C4-2B (cell line): ENCODE measurements around the gene STT3B.

Source experiments
- H3K27ac ChIP-seq: fragments of 450-650 bp; 2 replicates; pipeline ENCODE4 v1.5.1; 2017
- ZFX ChIP-seq: fragments of 450-650 bp; IDR thresholded peaks from 2 replicates; pipeline ENCODE4 v1.6.1; 2017
- TF ChIP-seq, protein P1 (sequence below): fragments of 450-650 bp; conservative IDR thresholded peaks from 2 replicates; pipeline ENCODE4 v1.5.1; 2017; ENCODE audit warnings: mild to moderate bottlenecking

Gene STT3B

DNA sequence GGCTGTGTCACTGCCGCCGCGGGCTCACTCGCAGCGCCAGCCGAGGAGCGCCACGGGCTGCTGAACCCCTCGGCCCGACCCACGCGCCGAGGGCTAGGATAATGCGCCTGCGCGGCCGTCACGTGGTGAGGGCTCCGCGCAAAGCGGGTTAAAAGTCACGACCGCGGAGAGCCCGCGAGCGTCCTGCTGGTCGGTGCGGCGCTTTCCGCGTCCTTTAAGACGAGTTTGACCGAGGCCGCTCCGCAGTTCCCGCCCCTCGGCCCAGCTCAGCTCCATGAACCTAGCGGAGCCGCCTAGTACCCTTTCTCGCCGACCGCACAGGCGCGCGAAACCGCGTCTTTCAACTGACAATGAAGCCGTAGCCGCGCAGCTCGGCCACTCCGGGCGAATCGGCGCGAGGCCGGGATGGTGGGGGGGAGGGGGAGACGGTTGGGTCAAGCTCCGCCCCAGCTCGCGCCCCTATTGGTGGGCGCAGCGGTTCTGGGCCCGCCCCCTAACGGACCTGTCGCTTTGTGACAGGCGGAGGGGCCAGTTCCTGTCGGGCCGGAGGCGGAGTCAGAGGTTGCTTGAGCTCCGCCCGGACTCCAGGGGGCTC is 636 bp upstream of the STT3B start:
- H3K27ac ChIP-seq, result peak overlapping the region; percentile 93
- TF ChIP-seq, protein P1, sequence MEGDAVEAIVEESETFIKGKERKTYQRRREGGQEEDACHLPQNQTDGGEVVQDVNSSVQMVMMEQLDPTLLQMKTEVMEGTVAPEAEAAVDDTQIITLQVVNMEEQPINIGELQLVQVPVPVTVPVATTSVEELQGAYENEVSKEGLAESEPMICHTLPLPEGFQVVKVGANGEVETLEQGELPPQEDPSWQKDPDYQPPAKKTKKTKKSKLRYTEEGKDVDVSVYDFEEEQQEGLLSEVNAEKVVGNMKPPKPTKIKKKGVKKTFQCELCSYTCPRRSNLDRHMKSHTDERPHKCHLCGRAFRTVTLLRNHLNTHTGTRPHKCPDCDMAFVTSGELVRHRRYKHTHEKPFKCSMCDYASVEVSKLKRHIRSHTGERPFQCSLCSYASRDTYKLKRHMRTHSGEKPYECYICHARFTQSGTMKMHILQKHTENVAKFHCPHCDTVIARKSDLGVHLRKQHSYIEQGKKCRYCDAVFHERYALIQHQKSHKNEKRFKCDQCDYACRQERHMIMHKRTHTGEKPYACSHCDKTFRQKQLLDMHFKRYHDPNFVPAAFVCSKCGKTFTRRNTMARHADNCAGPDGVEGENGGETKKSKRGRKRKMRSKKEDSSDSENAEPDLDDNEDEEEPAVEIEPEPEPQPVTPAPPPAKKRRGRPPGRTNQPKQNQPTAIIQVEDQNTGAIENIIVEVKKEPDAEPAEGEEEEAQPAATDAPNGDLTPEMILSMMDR, result peak; percentile 11; the same call in 1 of the 2 replicates
- peak; percentile 14; the same call in 1 of the 2 replicates for TF ChIP-seq ZFX

DNA sequence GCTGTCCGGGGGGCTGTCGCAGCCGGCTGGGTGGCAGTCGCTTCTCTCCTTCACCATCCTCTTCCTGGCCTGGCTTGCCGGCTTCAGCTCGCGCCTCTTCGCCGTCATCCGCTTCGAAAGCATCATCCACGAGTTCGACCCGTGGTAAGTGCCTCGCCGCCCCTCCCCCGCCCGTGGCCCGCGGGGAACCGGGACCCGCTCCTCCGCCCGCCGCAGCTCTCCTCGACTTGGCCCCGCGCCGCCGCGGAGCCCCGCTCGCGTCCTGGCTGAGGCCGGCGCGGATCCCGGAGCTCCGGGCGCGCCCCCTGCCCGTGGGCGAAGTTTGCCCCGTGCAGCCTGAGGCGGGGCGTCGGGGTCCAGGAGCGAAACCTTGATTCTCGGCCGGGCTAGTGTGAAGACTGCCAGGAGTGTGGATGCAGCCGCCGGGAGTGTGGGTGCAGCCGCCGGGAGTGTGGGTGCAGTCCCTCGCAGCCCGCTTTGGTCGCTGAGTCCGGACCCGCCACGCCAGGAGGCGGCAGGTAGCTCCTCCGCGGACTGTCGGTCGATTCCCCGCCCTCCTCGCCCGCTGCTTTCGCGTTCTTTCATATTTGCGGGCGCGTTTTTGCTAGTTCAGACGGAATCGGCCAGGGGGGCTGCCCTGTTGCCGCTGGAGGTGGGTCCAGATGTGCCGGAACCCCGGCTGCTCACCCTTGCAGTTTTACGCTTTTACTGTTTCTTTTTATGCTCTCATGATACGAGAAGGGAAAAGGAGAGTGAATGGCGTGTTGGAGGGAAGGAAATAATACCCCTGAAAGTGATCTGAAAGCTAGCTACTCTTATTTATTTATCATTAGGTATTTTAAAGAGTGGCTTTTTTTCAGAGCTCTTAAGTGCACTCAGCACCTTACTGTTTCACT is 692 bp downstream of the STT3B start:
- TF ChIP-seq, protein P1, result peak; percentile 30
- peak; percentile 62 for TF ChIP-seq ZFX
- peak overlapping the region; percentile 93 for H3K27ac ChIP-seq

DNA sequence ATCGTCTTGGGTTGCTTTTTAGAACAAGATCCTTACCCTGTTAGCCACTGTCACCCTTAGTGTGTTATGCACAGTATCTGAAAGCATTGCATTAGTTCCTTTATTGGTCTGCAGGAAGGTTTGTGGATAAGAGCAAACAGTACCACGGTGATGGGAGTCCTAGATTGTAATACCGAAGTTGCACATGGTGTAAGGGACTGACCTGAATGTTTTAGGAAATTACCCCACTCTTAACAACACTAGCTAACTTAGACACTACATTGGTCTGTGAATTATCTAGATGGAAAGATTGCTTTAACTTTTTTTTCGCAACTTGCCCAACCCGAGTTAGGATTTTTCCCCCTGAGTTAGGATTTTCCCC is 1.3 kb downstream of the STT3B start:
- TF ChIP-seq ZFX, result no peak
- TF ChIP-seq, protein P1, result no peak
- H3K27ac ChIP-seq, result peak overlapping the region; percentile 93

DNA sequence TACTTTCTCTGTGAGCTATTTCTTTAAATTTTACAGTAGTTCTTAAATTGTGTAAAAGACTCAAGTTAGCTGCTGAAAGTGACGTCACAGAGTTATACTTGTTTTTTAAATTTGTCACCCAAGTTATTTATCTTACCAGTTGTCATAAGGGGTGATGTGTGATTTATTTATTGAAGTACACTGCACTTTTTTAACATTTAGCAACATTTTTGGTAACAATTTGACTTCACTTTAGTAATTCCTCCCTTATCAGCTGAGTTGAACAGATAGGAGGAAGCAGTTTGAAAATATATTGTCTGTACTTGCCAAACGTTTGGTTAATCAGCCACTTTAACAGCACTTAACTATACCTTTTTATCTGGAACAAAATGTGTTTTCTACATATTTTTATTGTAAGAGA is 3.8 kb downstream of the STT3B start:
- no peak overlapping the region for H3K27ac ChIP-seq
- TF ChIP-seq, protein P1, result no peak
- TF ChIP-seq ZFX, result no peak

DNA sequence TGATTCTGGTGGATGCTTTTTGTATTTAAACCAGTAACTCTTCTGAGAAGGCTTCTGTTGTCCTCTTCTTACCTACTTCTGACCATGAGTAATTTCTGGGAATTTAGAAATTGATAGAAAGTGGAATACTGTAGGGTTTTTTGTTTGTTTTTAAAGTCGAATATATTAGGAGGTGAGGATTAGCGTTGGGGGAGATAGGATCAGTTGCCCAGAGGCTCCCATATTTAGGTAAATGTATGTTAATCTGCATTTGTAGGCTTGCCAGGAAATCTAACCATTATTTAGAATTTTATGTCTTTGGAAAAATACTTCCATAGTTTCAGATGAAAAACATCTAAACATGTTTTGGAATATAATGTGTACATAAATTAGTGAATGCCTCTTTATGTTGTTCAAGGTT is 6.1 kb downstream of the STT3B start:
- no peak overlapping the region for H3K27ac ChIP-seq
- TF ChIP-seq ZFX, result no peak
- TF ChIP-seq, protein P1, result no peak

DNA sequence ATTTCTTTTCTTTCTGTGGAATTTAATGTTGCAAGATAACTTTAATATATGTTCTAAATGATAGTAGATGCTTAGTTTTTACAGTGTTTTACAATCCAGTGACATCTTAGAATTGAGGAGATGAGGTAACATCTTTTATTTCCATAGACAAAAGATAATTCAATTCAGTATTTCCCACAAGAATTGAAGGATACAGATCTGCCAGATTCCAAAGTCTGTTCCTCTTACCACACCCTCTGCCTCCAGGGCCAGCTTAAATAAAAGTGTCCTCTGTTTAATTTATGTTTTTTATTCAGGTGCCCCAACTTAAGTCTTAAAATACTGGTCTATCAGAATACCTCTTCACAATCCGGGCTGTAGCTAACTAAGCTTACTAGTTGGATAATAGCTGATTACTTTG is 6.5 kb downstream of the STT3B start:
- TF ChIP-seq, protein P1, result no peak
- TF ChIP-seq ZFX, result no peak
- H3K27ac ChIP-seq, result no peak overlapping the region

DNA sequence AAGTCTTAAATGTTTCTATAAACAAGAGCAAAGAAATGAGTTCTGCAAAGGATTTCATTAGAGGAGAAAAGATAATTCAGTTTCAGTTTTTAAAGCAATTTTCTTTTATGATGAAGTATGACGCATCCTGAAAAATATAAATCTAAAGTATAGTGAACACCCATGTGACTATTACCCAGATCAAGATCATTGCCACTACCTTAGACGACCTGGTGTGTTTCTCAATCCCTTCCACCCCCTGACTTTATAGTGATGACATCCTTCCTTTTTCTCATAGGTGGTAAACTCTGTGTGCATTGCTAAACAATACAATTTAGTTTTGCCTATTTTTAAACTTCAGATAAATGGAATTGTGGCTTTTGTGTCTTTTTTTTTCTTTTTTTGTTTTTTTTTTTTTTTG is 8.4 kb downstream of the STT3B start:
- TF ChIP-seq ZFX, result no peak
- TF ChIP-seq, protein P1, result no peak
- no peak overlapping the region for H3K27ac ChIP-seq
